Ascending aorta (tissue), 2 donors: ENCODE measurements around the gene SLC12A5. TPM values are rescaled to one million over a fixed set of nuclear protein-coding genes. Genes with fewer than 3 reads are reported as not detected.
"Not testable (repeated sequence)": the region's sequence is repeated elsewhere in the genome, so short reads cannot be mapped to it uniquely, and the experiment has no call there.

Source experiments
- DNase-seq, 2 donors: peaks; one replicate each; pipeline ENCODE4 v3.0.0-alpha.2; 2019; ENCODE audit warnings: low spot score in 2 of 2
- H3K27ac ChIP-seq, 2 donors: fragments of 200-600 bp; sonication (generic); one replicate each; pipeline ENCODE4 v1.5.1; 2016 to 2017; ENCODE audit warnings: mild to moderate bottlenecking in 1 of 2
- H3K27me3 ChIP-seq: fragments of 200-600 bp; sonication (generic); one replicate; pipeline ENCODE4 v1.5.1; 2017
- H3K36me3 ChIP-seq, 2 donors: fragments of 200-600 bp; sonication (generic); one replicate each; pipeline ENCODE4 v1.5.1; 2016
- H3K4me1 ChIP-seq, 2 donors: fragments of 200-600 bp; sonication (generic); one replicate each; pipeline ENCODE4 v1.5.1; 2016 to 2017; ENCODE audit warnings: mild to moderate bottlenecking in 1 of 2
- H3K4me3 ChIP-seq, 2 donors: fragments of 200-600 bp; sonication (generic); one replicate each; pipeline ENCODE4 v1.5.1; 2016 to 2017; ENCODE audit warnings: mild to moderate bottlenecking in 1 of 2
- H3K9me3 ChIP-seq, 2 donors: fragments of 200-600 bp; sonication (generic); one replicate each; pipeline ENCODE4 v1.5.1; 2016
- intact Hi-C: fragments of 100-400 bp; cut with DNase I; formaldehyde crosslinking; loops from one replicate; pipeline ENCODE4 v1.15.1; 2023
- total RNA-seq: library from RNA; depleted of rRNA; stranded (reverse); fragments of >200 nt; gene quantifications from one replicate; pipeline ENCODE4 v1.1.0, GENCODE V29; 2016
- TF ChIP-seq, protein P1 (sequence below), 3 experiments: fragments of 200-600 bp in 2 of 3; fragments of 450-650 bp in 1 of 3; sonication (generic) in 2 of 3; IDR thresholded peaks; one replicate each; pipeline ENCODE4 v1.5.1; 2016 to 2019; ENCODE audit warnings: antibody characterized with exemption in 3 of 3, mild to moderate bottlenecking in 1 of 3, moderate library complexity in 1 of 3

SLC12A5 gene
- total RNA-seq, 1 donor from 2014 or later: not detected

DNA sequence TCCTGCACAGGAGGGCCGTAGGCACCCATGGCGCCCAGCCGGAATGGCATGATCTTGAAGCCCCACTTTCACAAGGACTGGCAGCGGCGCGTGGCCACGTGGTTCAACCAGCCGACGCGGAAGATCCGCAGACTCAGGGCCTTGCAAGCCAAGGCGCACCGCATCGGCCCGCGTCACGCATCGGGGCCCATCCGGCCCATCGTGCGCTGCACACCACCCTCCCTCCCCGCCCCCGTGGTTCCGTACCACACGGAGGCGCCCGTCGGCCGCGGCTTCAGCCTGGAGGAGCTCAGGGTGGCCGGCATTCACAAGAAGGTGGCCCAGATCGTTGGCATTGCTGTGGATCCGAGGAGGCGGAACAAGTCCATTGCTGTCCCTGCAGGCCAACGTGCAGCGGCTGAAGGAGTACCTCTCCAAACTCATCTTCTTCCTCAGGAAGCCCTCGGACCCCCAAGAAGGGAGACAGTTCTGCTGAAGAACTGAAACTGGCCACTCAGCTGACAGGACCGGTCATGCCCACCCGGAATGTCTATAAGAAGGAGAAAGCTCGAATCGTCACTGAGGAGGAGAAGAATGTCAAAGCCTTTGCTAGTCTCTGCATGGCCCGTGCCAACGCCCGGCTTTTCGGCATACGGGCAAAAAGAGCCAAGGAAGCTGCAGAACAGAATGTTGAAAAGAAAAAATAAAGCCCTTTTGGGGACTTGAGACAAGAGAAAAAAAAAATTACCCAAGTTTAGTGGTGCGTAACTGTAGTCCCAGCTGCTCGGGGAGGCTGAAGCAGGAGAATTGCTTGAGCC is 70.7 kb downstream of the SLC12A5 start:
- Histone ChIP-seq H3K4me3 (peak overlapping the region in 1 of 2 donors; percentile 38), H3K36me3 (no peaks in the 10 kb centered on the region), H3K4me1 (no peaks in the 10 kb centered on the region), H3K27me3 (no peaks in the 10 kb centered on the region), H3K9me3 (no peaks in the 10 kb centered on the region), H3K27ac (no peak overlapping the region)
- TF ChIP-seq, protein P1, sequence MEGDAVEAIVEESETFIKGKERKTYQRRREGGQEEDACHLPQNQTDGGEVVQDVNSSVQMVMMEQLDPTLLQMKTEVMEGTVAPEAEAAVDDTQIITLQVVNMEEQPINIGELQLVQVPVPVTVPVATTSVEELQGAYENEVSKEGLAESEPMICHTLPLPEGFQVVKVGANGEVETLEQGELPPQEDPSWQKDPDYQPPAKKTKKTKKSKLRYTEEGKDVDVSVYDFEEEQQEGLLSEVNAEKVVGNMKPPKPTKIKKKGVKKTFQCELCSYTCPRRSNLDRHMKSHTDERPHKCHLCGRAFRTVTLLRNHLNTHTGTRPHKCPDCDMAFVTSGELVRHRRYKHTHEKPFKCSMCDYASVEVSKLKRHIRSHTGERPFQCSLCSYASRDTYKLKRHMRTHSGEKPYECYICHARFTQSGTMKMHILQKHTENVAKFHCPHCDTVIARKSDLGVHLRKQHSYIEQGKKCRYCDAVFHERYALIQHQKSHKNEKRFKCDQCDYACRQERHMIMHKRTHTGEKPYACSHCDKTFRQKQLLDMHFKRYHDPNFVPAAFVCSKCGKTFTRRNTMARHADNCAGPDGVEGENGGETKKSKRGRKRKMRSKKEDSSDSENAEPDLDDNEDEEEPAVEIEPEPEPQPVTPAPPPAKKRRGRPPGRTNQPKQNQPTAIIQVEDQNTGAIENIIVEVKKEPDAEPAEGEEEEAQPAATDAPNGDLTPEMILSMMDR (IDR thresholded peaks at IDR 0.05): peak in 1 of 3 experiments; percentile 28
- no peak for DNase-seq
- intact Hi-C loops: no loop called here

DNA sequence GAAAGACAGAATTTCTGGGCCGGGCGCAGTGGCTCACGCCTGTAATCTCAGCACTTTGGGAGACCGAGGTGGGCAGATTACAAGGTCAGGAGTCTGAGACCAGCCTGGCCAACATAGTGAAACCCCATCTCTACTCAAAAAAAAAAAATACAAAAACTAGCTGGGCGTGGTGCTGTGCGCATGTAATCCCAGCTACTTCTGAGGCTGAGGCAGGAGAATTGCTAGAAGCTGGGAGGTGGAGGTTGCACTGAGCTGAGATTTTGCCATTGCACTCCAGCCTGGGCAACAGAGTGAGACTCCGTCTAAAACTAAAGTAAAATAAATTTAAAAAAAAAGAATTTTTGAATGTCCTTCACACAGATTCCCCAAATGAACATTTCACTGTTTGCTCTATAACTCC is 71.4 kb downstream of the SLC12A5 start:
- H3K9me3 ChIP-seq, DNase-seq, H3K4me3 ChIP-seq, H3K4me1 ChIP-seq, intact Hi-C loops, H3K36me3 ChIP-seq, H3K27ac ChIP-seq, H3K27me3 ChIP-seq: not testable (repeated sequence)

DNA sequence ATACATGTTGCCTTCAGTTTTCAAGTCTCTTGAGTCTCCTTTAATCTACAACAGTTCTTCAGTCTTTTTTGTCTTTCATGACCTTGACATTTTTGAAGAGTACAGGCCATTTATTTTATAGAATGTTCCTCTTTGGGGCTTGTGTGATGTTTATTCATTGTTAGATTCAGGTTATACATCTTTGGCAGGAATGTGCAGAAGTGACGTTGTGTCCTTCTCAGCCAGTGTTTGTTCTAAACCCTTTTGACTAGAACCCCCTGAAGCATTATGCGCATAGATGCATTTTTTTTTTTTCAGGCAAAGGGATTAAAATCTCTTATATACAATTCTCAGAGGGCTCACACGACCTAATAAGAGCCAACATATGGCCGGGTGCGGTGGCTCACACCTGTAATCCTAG is 72.0 kb downstream of the SLC12A5 start:
- Histone ChIP-seq H3K4me3 (no peak overlapping the region), H3K4me1 (no peaks in the 10 kb centered on the region), H3K27me3 (no peaks in the 10 kb centered on the region), H3K36me3 (no peaks in the 10 kb centered on the region), H3K9me3 (no peaks in the 10 kb centered on the region), H3K27ac (no peak overlapping the region)
- intact Hi-C loops: no loop called here
- TF ChIP-seq, protein P1 (IDR thresholded peaks at IDR 0.05): no peak
- DNase-seq: no peak

DNA sequence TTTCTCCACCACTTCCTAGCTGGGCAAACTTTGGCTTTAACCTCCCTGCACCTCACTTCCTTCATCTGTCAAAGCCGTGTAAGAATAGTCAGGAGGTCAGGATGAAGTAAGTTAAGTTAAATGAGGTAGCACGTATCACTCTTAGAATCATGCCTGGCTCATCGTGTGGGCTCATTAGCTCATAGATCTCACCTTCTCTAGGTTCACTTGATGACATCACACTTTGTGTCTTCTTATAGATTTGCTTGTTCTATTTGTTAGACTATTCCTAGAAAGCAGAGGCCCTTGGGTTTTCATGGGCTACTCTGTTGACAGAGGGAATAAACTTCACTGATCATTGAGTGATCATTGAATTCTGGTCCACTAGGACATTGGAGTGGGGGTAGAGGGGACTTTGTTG is 72.9 kb downstream of the SLC12A5 start:
- TF ChIP-seq, protein P1 (IDR thresholded peaks at IDR 0.05): no peak
- Histone ChIP-seq H3K4me1 (no peaks in the 10 kb centered on the region), H3K9me3 (no peaks in the 10 kb centered on the region), H3K27me3 (no peaks in the 10 kb centered on the region), H3K36me3 (no peaks in the 10 kb centered on the region), H3K27ac (no peak overlapping the region), H3K4me3 (no peak overlapping the region)
- intact Hi-C loops: no loop called here
- DNase-seq: no peak

DNA sequence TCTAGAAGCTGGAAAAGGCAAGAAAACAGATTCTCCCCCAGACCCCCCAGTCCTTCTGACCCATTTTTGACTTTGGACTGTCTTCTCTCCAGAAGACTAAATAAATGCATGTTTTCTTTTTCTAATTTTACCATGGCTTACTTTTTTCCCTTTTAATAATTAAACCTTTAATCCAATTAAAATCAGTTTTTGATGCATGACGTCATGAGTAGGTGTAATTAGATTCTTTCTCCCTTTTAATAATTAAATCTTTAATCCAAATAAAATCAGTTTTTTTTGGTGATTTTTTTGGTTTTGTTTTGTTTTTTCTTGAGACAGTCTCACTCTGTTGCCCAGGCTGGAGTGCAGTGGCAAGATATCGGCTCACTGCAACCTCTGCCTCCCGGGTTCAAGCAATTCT is 73.9 kb downstream of the SLC12A5 start:
- DNase-seq: no peak
- H3K9me3 ChIP-seq: no peaks in the 10 kb centered on the region
- no peak overlapping the region for H3K4me3 ChIP-seq
- intact Hi-C loops: no loop called here
- no peaks in the 10 kb centered on the region for H3K4me1 ChIP-seq
- no peak overlapping the region for H3K27ac ChIP-seq
- H3K36me3 ChIP-seq: no peaks in the 10 kb centered on the region
- TF ChIP-seq, protein P1 (IDR thresholded peaks at IDR 0.05): no peak
- H3K27me3 ChIP-seq: no peaks in the 10 kb centered on the region

DNA sequence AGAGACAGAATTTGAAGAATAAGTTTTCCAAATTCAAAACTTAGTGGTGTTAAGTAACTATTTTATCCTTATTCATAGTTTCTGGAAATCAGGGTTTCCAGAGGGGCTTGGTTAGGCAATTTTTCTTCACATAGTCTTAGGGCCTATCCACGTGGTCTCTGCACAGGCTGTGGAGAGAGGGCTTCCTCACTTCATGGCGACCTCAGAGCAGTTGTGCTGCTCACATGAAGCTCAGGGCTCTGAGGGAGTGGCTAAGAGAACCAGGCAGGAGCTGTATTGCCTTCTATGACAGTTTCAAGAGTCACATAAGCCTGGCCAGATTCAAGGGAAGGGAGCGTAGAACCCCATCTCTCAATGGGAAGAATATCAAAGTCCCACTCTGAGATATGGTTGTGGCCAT is 75.2 kb downstream of the SLC12A5 start:
- H3K27ac ChIP-seq: no peak overlapping the region
- no peaks in the 10 kb centered on the region for H3K9me3 ChIP-seq
- no peaks in the 10 kb centered on the region for H3K36me3 ChIP-seq
- no peaks in the 10 kb centered on the region for H3K27me3 ChIP-seq
- intact Hi-C loops: no loop called here
- no peaks in the 10 kb centered on the region for H3K4me1 ChIP-seq
- TF ChIP-seq, protein P1 (IDR thresholded peaks at IDR 0.05): no peak
- DNase-seq: no peak
- no peak overlapping the region for H3K4me3 ChIP-seq
